Epithelial cell of esophagus (primary cell): ENCODE measurements around the gene MIAT.

ENCODE experiments used
- DNase-seq: peaks from one replicate; pipeline ENCODE4 v3.0.0; 2010; ENCODE audit warnings: low read depth
- H3K4me3 ChIP-seq: 2 replicates; pipeline ENCODE4 v1.5.1; 2011; ENCODE audit warnings: mild to moderate bottlenecking, low read length, control low read depth
- CTCF ChIP-seq: IDR thresholded peaks from 2 replicates; pipeline ENCODE4 v1.5.1; 2011; ENCODE audit warnings: low read depth, mild to moderate bottlenecking, low read length, control low read depth, inconsistent platforms; ENCODE audit not compliant: insufficient read depth; ENCODE audit errors: missing control alignments

MIAT gene

DNA sequence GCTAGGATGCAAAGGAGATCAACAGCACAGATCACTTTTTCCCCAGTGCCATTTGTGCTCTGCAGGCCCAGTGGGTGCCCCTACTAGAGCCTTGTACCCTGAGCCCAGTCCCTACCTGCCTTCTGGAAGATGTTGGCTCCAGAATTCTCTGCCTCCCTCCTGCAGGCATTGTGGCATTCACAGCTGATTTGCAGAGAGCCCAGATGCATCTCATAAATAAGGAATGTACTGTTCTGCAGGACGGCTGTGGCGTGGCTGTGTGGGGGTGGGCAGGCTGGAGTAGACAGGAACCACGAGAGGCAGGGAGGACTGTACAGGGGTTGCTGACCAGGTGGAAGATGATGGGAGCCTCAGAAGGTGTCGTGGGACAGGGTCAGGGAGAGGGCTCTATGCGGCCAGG, 11.2 kb upstream of the MIAT start:
- H3K4me3 ChIP-seq, result no peak overlapping the region
- no peak for DNase-seq
- no peak for TF ChIP-seq CTCF

DNA sequence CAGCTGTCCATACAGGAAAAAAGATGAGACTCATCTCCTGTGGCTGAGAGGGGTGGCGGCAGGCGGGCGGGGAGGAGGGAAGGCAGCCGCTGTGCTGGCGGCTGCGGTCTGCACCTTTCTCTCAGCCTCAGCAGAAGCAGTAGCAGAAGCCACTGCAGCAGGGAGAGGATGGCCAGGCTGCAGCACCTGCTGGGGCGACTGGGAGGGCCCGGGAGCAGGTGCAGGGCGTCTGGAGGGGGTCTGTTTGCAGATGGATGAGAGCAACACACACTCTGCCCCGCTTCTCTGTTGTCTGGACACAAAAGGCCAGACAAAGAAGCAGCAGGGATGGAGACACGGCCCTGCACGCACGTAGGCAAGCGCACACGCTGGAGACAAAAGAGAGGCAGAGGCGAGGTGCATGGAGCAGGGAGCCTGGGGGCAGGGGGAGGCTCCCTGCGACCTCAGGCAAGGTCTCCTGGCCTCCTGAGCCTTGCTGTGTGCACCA, 9.3 kb upstream of the MIAT start:
- no peak for DNase-seq
- H3K4me3 ChIP-seq, result no peak overlapping the region

DNA sequence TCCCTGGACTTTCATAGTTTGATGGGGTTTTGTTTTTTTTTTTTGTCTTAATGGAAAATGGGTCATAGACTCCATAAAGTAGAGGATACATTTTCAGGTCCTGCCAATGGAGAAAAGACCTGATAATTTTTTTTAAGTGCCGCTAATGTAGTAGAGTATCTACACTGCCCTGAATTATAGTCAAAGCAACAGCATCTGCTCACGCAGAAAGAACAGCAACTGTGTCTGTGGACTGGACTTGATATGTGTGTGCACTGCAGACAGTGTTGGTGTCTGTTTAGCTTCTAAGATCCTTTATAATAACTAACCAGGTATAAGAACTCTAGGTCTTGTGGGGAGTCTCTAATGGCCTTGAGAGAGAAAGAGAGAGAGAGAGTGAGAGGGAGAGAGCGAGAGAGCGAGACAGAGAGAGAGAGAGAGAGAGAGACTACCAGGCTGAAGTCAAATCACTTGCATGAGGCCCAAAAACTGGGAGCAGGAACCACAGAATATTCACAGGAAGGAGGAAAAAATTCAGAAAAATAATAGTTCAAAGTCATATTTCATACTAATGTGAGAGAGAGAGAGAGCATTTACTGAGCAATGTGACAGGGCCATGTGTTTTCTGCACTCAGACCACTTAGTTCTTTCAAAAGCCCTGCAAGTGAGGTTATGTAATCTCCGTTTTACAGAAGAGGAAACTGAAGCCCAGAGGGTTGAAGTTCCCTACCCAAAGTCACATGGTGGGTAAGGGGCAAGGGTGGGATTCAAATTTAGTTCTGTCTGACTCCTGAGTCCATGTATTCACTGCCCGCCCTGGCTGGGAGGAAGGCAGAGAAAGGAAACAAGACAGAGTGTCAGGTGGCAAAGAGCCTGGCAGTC, 8.6 kb upstream of the MIAT start:
- no peak overlapping the region for H3K4me3 ChIP-seq
- no peak for TF ChIP-seq CTCF
- DNase-seq, result peak; percentile 57

More for the DNA sequence above, 9.3 kb upstream of the MIAT start:
- TF ChIP-seq CTCF, result no peak

GRCh38 chr22:26650722-26651421, 6.5 kb upstream of the MIAT start:
- no peak overlapping the region for H3K4me3 ChIP-seq
- TF ChIP-seq CTCF, result no peak
- DNase-seq, result no peak

DNA sequence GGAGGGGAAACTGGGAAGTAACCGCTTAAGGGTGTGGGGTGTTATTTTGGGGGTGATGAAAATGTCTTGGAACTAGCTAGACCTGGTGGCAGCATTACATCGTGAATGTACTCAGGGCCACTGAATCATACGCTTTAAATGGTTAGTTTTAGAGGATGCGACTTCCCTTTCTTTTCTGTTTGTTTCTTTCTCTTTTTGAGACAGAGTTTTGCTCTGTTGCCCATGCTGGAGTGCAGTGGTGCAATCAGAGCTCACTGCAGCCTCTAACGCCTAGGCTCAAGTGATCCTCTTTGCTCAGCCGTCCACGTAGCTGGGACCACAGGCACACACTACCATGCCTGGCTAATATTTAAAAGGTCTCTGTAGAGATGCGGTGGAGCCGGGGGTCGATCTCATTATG, 5.6 kb upstream of the MIAT start:
- DNase-seq, result no peak
- H3K4me3 ChIP-seq, result no peak overlapping the region
- no peak for TF ChIP-seq CTCF

- TF ChIP-seq CTCF, result no peak
- no peak for DNase-seq
- no peak overlapping the region for H3K4me3 ChIP-seq
These were observed 773 bp downstream of the MIAT start for GRCh38 chr22:26658161-26658560.
